NCI-H2081 treated with DMSO at 0.1 percent for 48 hours (cell line): Measurements from ENCODE around the gene LSM12.

ENCODE experiments used
- DNase-seq: peaks from one replicate; lab custom pipeline; 2025; lab: John Stamatoyannopoulos, UW

The LSM12 gene

DNA sequence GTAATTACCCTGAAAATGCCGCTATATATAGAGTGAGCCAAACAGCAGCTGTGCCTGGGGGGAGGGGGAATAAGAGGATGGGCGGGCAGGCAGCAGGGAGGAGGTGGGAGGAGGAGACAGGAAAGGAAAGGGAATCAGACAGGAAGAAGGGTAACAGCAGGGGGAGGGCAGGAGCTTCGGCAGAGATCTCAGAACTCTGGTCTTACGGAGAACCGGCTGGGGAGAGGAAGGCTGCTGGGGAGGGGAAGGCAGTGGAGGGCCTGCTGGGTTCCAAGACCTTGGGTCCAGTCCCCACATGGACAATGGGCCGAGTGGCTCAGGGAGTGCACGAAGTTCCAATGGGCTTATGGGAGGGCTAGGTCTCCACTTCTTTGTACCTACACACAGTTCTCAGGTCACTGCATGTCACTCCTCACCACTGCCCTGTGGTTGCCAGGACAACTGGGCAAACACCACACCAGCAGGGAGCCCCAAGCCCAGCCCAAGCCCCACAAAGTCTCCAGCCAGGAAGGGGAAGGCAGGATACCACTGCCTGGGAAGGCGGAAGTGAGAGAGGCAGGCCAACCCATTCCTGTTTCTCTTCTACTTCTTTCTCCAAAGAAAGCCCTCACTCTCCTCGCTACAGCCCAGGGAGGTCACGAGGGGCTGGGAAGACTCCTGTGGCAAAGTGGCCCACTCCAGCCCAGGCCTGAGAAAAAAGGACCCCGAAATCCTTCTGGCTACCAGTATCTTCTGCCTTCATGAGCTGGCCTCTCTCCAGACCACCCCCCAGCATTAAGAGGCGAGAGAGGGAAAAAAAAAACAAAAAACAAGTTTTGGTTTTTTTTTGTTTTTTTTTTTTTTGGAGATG, 29.4 kb upstream of the LSM12 start:
- peak; percentile 79 for DNase-seq

DNA sequence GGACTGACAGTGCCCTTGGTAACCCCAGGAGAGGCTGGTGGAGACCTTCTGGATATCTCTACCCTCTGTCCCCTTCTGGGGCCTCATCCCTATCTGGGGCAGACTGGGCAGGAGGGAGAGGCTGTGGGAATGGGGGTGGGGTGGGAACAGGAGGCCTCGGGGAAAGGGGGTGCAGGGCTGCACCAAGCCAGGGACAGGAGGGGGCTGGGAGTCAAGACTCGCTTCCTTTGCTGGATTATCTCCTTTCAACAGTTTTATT, 28.8 kb upstream of the LSM12 start:
- DNase-seq, result no peak

DNA sequence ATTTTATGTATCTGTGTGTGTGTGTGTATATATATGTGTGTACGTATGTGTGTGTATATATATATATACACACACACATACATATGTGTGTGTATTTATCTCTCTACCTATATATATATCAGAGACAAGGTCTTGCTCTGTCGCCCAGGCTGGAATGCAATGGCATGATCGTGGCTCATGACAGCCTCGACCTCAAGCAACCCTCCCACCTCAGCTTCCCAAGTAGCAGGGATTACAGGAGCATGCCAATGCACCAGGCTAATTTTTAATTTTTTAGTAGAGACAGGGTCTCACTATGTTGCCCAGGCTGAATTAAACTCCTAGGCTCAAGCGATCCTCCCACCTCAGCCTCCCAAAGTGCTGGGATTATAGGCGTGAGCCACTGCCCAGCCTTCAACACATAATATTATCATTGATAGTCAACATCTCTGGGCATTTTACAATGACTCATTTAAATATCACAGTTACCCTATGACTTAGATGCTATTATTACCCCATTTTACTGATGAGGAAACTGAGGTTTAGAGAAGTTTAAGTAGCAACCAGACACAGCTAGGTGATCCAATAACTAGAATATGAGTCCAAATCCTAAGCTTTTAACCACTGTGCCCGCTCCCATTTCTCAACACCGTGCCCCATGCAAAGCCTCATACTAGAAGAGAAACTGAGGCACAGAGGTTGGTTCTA, 28.4 kb upstream of the LSM12 start:
- no peak for DNase-seq

DNA sequence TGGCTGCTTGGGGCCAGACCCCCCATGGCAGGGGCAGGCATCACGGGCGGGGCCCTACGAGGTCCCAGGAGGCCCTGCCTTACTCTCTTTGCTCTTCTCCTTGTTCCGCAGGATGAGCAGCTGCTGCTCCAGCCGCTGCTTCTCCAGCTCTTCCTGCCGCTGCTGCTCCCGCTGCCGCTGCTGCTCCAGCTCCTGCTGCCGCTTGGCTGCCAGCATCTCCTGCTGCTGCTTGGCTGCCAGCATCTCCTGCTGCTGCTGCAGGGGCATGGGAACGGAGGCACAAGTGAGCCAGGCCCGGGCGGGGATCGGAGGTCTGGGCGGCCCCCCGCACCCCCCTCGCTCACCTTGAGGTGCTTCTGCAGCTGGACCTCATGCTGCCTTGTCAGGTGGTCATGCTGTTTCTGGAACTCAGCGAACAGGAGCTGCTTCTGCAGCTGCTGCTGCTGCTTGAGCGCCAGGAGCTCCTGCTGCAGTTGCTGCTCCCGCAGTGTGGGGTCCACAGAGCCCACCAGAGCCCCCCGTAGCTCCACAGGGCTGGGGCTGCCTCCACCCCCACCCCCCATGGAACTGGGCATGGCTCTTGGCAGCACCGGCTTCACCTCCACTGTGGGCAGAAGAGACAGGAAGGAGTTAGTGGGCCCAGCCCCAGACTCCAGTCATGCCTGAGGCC, 26.9 kb upstream of the LSM12 start:
- no peak for DNase-seq

DNA sequence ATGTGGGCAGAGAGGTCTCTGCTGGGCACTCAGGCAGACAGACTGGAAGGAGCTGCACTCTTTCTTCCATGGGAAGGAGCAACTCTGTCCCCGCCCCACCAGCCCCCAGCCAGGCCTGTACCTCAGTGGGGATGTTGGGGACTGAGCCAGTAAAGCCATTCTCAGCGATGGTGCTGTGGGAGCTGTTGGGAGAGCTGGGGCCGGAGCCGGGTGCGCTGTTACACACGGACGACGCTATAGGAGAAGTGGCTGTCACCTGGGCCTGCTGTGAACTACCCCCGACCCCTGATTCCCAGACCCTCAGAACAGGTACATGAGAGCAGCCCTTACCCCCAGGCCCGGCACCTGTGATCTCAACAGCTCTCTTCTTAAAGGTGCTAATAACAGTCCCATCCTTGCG, 25.6 kb upstream of the LSM12 start:
- DNase-seq, result no peak

DNA sequence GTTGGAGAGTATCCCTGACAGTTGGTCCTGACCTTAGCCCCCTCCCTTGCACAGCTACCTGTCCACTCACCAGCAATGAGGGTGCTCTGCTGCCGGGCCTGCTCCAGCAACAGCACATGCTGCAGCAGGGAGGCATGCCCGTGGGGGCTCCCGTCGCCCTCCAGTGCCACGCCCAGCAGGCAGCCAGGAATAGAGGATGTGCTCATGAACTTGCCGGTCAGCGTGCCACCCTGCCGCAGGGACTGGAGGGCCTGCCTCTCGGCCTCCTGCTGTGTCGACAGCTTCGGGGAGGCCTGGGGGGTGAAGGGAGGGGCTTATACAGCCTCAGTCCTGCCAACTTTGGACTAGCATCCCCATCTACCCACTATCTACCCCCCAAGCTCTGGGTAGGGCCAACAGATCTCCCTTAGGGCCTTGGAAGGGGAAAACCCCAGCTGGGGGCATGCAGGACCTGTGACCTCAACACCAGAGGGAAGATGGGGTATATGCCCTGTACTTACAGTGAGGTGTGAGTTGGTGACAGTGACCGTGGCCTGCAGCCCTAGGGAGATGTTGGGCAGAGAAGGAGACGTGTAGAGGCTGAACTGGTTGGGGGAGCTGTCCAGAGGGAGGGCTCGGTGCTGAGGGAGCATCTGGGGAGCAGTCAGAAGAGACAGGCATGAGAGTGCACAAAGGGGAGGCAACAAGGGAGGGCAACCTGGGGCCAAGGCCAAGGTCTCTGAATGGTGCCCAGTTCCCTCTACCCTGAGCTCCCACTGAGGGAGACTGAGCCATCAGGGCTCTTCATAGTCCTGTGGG, 24.9 kb upstream of the LSM12 start:
- DNase-seq, result no peak

DNA sequence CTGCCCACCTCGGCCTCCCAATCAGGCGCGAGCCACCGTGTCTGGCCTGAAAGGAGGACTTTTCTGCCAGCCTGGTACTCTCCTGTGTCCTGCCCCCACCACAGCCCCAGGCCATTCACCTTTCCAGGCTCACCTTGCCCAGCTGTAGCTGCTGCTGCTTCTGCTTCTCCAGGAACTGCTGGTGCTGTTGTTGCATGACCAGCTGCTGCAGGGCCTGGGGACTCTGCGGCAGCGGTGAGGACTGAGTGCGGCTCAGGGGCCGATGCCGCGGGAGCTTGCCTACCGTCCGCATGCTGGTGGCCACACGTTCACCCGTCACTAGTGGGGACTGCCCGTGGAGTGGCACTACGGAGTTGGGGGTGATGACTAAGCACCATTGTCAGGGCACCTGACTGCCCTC, 21.8 kb upstream of the LSM12 start:
- DNase-seq, result no peak

DNA sequence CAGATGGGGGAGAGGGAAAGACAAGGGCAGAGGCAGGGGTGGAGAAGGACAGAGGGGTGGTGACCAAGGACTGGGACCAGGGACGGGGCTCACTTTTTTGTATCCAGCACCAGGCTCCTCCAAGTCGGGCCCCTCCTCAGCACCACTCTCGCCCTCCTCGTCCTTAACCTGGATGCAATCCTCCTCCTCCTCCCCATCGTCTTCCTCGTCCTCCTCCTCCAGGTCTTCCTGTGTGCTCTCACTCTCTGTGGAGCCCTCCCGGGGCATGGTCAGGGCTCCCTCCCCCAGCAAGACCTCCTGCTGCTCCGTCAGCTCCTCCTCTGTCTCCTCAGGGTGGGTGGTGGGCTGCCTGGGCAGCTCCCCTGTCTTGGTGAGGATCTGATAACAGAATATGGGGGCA, 20.8 kb upstream of the LSM12 start:
- no peak for DNase-seq

DNA sequence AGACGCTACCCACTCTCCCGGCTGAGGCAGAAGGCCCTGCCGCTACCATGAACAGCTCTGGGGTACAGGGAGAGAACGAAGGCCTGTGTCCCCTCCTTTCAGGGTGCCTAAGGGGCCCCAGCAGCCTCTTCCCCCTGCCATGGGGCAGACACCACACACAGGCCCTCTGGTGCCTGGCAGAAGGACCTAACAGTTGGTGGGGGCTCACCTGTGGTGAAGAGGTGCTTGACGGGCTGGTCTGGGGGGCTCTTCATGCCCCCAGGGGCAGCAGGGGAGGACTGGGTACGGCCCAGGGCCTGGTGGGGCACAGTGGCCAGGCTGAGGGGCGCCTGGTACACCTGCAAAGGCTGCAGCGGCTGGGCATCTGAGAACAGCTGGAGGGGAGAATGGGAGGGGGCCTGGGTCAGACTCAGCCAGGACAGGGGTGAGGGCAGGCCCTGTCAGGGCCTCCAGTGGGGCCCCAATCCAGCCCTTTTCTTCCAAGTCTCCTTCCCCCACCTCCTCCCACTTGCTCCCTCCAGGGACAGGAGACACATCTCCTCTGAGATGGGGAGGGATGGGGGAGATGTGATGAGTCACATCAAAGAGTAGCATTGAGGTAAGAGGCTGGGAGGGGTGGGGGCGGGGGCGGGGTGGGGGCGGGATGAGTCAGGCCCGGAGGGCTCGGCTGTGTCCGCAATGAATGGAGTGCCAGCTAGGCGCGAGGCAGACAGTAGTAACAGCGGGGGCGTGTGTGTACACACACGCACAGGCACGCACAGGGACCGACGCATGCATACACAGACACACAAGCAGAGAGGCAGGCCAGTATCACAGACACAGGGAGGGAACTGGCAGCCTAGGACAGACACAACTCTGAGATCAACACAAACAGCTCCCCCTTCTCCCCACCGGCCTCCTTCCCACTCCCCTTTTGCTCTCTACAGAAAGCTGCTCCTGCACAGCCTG, 20.2 kb upstream of the LSM12 start:
- DNase-seq, result no peak

DNA sequence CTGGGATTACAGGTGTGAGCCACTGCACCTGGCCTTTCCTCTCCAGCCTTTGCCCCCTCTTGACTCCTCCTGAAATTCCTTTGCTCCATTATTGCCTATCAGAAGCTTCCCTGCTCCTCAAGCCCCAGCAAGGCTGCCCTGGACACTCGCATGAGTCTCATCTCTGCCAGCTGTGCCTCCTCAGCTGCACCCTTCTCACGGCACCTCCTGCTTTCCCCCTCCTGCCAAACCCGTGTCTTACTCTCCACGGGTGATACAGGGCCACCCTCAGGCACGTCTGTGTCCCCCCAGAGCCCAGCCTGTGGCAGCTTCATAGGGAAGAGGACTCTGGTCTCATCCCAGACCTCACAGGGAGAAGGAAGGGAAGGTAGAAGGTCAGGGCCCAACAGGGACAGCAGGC, 19.4 kb upstream of the LSM12 start:
- DNase-seq, result no peak

DNA sequence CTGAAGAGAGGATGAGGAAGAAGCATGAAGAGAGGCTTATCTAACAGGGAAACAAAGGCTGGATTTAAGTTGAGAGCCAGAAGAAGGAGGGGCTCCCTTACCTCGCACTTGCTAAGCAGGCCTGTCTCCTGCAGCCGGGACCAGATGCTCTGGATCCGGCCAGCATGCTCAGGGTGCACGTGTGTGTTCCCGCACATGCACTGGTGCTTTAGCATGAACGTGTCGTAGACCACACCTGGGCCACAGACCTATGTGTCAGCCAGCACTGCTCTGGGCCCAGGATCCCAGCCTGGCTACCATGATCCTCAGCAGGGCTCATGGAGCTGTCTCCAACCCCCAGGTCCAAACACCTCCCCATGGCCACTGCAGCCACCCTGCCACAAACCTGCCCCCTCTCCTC, 18.4 kb upstream of the LSM12 start:
- DNase-seq, result no peak

DNA sequence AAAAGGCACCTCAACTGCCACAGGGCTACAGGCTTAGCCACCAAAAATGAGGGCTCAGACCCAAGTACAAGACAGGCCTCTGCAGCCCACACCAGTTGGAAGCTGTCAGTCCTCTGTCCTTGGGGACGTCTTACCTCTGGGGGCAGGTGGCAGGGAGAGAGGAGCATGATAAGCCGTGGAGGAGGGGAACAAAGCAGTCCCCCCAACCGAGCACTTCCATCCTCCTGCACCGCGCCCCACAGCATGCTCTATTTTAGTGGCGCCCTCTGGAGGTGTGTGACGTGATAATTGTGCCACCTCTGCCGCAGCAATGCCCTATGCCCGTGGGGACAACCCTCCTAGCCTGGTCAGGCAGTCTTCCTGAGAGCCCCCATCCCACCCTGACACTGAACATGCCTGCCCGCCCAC, 17.7 kb upstream of the LSM12 start:
- no peak for DNase-seq

DNA sequence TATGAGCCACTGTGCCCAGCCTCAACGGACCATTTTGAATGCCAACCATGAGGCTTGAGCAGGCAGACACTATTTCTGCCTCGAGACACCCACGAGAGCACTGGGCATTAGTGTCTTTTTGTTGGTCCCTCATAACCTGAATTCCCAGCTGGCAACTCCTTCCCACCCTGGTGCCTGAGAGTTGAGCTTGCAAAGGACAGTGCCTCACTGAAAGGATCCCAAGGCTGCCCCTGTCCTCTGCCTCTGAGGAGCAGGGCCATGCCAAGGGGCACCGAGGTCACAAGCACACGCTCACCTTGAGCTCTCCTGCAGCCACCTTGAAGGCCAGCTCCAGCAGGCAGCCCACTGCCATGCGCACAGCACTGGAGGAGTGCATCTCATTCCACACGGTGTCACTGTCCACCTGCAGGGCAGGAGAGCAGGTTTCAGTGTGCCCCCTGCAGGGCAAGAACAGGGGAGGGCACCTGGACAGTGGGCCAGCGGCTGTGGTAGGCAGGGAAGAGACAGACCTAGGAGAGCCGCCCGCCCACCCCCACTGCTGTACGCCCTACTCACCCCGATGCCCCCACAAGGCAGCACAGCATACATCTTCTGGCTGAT, 16.9 kb upstream of the LSM12 start:
- DNase-seq, result no peak

DNA sequence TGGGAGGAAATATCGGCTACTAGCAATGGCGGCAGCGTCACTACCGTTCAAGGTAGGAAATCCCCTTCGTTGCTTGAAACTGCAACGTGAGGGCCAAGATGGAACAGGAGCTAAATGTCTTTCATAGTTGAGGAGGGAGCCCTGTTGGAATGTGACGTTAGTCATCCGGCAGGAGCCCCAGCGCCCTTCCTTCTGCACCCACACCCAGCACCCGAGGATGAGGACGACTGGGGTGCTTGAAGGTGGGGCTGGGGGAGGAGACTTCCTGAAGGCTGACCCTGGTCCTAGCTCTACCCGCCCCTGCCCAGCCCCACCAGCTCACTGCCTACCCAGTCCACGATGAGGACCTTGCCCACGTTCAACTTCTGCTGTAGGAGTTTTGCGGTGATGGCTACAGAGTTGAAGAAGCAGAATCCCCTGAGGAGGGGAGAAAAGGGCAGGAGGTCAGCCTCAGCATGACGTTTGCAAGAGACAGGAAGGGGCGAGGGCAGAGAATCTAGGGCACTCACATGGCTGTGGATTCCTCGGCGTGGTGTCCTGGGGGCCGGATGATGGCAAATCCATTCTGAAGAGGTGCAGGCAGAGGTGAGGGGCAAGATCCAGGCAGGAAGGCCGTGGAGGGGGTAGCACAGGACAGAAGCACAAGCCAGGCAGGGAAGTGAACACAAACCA, 15.9 kb upstream of the LSM12 start:
- no peak for DNase-seq

DNA sequence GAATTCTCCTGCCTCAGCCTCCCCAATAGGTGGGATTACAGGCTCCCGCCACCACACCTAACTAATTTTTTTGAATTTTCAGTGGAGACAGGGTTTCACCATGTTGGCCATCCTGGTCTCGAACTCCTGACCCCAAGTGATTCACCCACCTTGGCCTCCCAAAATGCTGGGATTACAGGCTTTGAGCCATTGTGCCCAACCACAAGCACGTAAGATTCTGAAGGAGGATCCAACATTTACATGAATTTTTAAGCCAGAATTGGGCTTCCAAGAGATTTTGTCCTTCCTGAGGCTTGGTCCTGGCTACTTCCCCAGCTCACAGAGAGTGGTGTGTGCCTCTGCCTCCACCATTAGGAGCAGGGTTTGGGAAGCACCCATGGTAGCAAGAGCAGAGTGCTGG, 15.2 kb upstream of the LSM12 start:
- no peak for DNase-seq

DNA sequence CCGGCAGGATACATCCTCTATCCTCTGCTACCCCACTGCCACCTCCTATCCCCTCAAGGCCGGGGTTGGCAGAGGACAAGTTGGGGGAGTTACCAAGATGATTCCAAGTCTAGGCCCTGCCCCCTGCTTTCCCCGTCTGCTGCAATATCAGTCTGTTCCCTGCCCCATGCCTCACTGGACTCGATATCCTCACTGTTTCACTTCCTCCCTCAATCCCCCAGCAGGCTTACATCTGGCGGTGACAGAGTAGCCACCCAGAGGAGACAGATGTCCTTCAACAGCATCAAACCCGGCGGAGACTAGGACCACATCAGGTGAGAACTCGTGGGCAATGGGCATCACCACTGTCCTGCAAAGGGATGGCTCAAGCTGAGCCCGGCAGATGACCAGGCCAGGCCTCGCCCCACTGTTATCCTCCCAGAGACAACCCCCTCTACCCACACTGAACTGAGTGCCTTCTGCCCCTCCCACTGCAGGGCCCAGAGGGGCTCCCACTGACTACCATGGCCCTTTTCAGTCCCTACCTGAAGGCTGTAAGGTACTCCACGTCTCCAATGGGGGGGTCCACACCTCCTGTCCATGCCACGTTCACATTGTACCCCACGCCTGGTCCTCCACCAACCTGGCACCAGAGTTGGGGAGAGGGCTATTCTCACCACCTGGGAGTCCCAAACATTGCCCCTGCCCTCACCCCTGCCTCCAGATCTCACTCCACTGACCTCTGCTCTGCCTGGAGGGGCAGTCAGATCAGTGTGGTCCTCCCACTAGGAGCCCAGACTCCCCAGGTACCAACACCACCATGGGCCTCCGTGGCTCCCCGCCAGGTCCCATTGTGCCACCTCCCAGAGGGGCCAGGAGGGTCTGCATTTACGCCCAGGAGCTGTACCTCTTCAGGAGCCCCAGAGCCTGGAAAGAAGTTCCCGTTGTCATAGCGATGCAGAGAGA, 13.7 kb upstream of the LSM12 start:
- no peak for DNase-seq

DNA sequence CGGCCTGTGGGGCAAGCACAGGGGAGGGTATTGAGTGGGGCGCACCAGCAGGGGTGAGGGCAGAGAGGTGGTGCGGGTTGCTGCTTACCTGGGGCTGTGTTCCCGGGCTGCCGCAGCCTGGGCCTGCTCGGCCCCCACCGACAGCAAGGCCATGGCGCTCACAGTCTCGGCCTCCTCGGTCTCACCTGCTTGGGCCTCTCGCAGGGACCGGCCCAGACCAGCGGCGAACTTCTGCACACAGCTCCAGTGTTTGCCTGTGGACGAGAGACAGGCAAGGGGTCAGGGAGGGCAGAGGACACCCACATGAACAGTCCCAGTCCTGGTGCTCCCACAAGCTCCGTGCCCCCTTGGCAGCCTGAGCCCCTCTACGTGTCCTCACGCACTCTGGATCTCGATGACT, 11.9 kb upstream of the LSM12 start:
- DNase-seq, result no peak

DNA sequence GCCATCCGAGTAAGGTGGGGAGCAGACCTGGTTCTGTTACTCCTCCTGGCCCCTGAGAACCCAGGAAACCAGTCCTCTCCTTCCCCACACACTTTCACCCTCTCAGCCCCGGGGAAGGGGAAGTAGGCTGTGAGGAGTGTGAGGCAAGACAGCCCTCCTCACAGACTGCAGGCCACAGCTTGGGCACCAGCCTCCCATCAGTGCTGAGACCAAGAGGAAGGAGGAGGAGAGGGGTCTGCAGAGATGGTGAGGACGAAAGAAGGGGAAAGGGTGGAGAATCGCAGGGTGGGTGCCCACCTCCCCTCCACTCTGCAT, 11.1 kb upstream of the LSM12 start:
- no peak for DNase-seq
